Chondrocyte (in vitro differentiated cells): ENCODE results near the gene PPFIBP2. TPM values are rescaled to one million over a fixed set of nuclear protein-coding genes. Genes with fewer than 3 reads are reported as not detected.

ENCODE experiments used
- DNase-seq: peaks from one replicate; pipeline ENCODE4 v3.0.0; 2021; ENCODE audit warnings: mixed read lengths, low spot score
- H3K27ac Mint-ChIP-seq: one replicate; pipeline ENCODE4 v1.8.0; 2021; ENCODE audit warnings: mild to moderate bottlenecking, moderate library complexity, mixed read lengths; ENCODE audit not compliant: unreplicated experiment
- H3K27me3 Mint-ChIP-seq: 2 replicates; pipeline ENCODE4 v1.8.0; 2021; ENCODE audit warnings: low read depth, mixed read lengths
- H3K36me3 Mint-ChIP-seq: 2 replicates; pipeline ENCODE4 v1.8.0; 2021; ENCODE audit warnings: low read depth, mixed read lengths
- H3K4me1 Mint-ChIP-seq: 2 replicates; pipeline ENCODE4 v1.8.0; 2021; ENCODE audit warnings: low read depth, mild to moderate bottlenecking, mixed read lengths
- H3K4me3 Mint-ChIP-seq: one replicate; pipeline ENCODE4 v1.8.0; 2021; ENCODE audit warnings: mild to moderate bottlenecking, moderate library complexity, mixed read lengths; ENCODE audit not compliant: unreplicated experiment
- H3K9me3 Mint-ChIP-seq: 2 replicates; pipeline ENCODE4 v1.8.0; 2021; ENCODE audit warnings: low read depth, mixed read lengths
- CTCF ChIP-seq: fragments of 200-600 bp; sonication (generic); IDR thresholded peaks from 2 replicates; pipeline ENCODE4 v1.5.0; 2021; ENCODE audit warnings: antibody characterized with exemption, mild to moderate bottlenecking, moderate library complexity
- total RNA-seq: library from RNA; stranded (reverse); gene quantifications from 3 replicates; pipeline ENCODE4 v1.2.1, GENCODE V29; 2021

The PPFIBP2 gene
- total RNA-seq, 1 donor from 2014 or later: 90.8 TPM

- no peak for DNase-seq
- Mint-ChIP-seq H3K27me3 (no peaks in the 10 kb centered on the region), H3K9me3 (no peaks in the 10 kb centered on the region), H3K27ac (no peak overlapping the region), H3K4me1 (peaks cover 23% of the 10 kb centered on the region), H3K4me3 (no peak overlapping the region), H3K36me3 (peaks cover 27% of the 10 kb centered on the region)
- TF ChIP-seq CTCF: no peak
These were observed 83.8 kb downstream of the PPFIBP2 start for GRCh38 chr11:7597620-7598019.

GRCh38 chr11:7599209-7599608 lies 85.4 kb downstream of the PPFIBP2 start:
- Mint-ChIP-seq H3K27me3 (no peaks in the 10 kb centered on the region), H3K9me3 (no peaks in the 10 kb centered on the region), H3K27ac (no peak overlapping the region), H3K36me3 (peaks cover 27% of the 10 kb centered on the region), H3K4me1 (peaks cover 30% of the 10 kb centered on the region), H3K4me3 (no peak overlapping the region)
- no peak for TF ChIP-seq CTCF
- no peak for DNase-seq

GRCh38 chr11:7600205-7600775 lies 86.5 kb downstream of the PPFIBP2 start:
- Mint-ChIP-seq H3K36me3 (peaks cover 24% of the 10 kb centered on the region), H3K27me3 (no peaks in the 10 kb centered on the region), H3K27ac (no peak overlapping the region), H3K4me1 (peaks cover 30% of the 10 kb centered on the region), H3K4me3 (no peak overlapping the region), H3K9me3 (no peaks in the 10 kb centered on the region)
- DNase-seq: no peak
- TF ChIP-seq CTCF: no peak

GRCh38 chr11:7603031-7603781 lies 89.4 kb downstream of the PPFIBP2 start:
- H3K36me3 Mint-ChIP-seq: peaks cover 14% of the 10 kb centered on the region
- H3K4me3 Mint-ChIP-seq: no peak overlapping the region
- H3K27ac Mint-ChIP-seq: no peak overlapping the region
- TF ChIP-seq CTCF: no peak
- DNase-seq: no peak
- no peaks in the 10 kb centered on the region for H3K9me3 Mint-ChIP-seq
- no peaks in the 10 kb centered on the region for H3K27me3 Mint-ChIP-seq
- H3K4me1 Mint-ChIP-seq: peaks cover 27% of the 10 kb centered on the region

- TF ChIP-seq CTCF: no peak
- Mint-ChIP-seq H3K27ac (no peak overlapping the region), H3K27me3 (no peaks in the 10 kb centered on the region), H3K4me1 (peaks cover 23% of the 10 kb centered on the region), H3K36me3 (peaks cover 11% of the 10 kb centered on the region), H3K4me3 (no peak overlapping the region), H3K9me3 (no peaks in the 10 kb centered on the region)
- DNase-seq: no peak
These were observed 90.6 kb downstream of the PPFIBP2 start for GRCh38 chr11:7604331-7604955.
